H9 (cell line): ENCODE data around the gene CDKAL1. TPM values are rescaled to one million over a fixed set of nuclear protein-coding genes. Genes with fewer than 3 reads are reported as not detected.

ENCODE experiments used
- DNase-seq: peaks from one replicate; pipeline ENCODE4 v3.0.0-alpha.2; 2017
- H2AFZ ChIP-seq: one replicate; pipeline ENCODE4 v1.6.1; 2013; ENCODE audit warnings: mild to moderate bottlenecking, low read length, control low read depth, moderate library complexity
- H2AK5ac ChIP-seq: 2 replicates; pipeline ENCODE4 v1.6.1; 2013; ENCODE audit warnings: low read length, control low read depth, mixed read lengths; ENCODE audit not compliant: insufficient read length
- H2BK120ac ChIP-seq: one replicate; pipeline ENCODE4 v1.6.1; 2013; ENCODE audit warnings: low read depth, mild to moderate bottlenecking, low read length, control low read depth, inconsistent platforms; ENCODE audit not compliant: poor library complexity, severe bottlenecking
- H2BK12ac ChIP-seq: 2 replicates; pipeline ENCODE4 v1.6.1; 2013; ENCODE audit warnings: low read length, control low read depth, mixed read lengths, low read depth; ENCODE audit not compliant: insufficient read length
- H2BK15ac ChIP-seq: 2 replicates; pipeline ENCODE4 v1.6.1; 2013; ENCODE audit warnings: low read depth, low read length, control low read depth
- H2BK20ac ChIP-seq: one replicate; pipeline ENCODE4 v1.6.1; 2013; ENCODE audit warnings: low read depth, mild to moderate bottlenecking, low read length, control low read depth, inconsistent platforms; ENCODE audit not compliant: poor library complexity, severe bottlenecking
- H2BK5ac ChIP-seq: 2 replicates; pipeline ENCODE4 v1.6.1; 2013; ENCODE audit warnings: low read length, control low read depth, mixed read lengths; ENCODE audit not compliant: insufficient read length
- H3K14ac ChIP-seq: 2 replicates; pipeline ENCODE4 v1.6.1; 2013; ENCODE audit warnings: low read length, control low read depth; ENCODE audit not compliant: insufficient read depth
- H3K18ac ChIP-seq: 2 replicates; pipeline ENCODE4 v1.6.1; 2013; ENCODE audit warnings: low read depth, mild to moderate bottlenecking, mixed read lengths, low read length, control low read depth; ENCODE audit not compliant: insufficient read length
- H3K23ac ChIP-seq: 2 replicates; pipeline ENCODE4 v1.6.1; 2013; ENCODE audit warnings: low read length, control low read depth, mixed read lengths, low read depth; ENCODE audit not compliant: insufficient read length
- H3K23me2 ChIP-seq: 2 replicates; pipeline ENCODE4 v1.6.1; 2013; ENCODE audit warnings: low read depth, mild to moderate bottlenecking, mixed read lengths, low read length, control low read depth; ENCODE audit not compliant: insufficient read length, poor library complexity, severe bottlenecking
- H3K27ac ChIP-seq: 2 replicates; pipeline ENCODE4 v1.5.1; 2013; ENCODE audit warnings: low read length, control low read depth, mixed read lengths, low read depth; ENCODE audit not compliant: insufficient read length
- H3K27me3 ChIP-seq: 2 replicates; pipeline ENCODE4 v1.6.1; 2013; ENCODE audit warnings: low read length, control low read depth, inconsistent platforms; ENCODE audit not compliant: insufficient read depth
- H3K4ac ChIP-seq: 2 replicates; pipeline ENCODE4 v1.6.1; 2013; ENCODE audit warnings: low read depth, mild to moderate bottlenecking, control low read depth, inconsistent platforms, low read length, moderate library complexity
- H3K4me1 ChIP-seq: 2 replicates; pipeline ENCODE4 v1.6.1; 2013; ENCODE audit warnings: low read length, control low read depth, inconsistent platforms; ENCODE audit not compliant: insufficient read depth
- H3K4me2 ChIP-seq: 2 replicates; pipeline ENCODE4 v1.6.1; 2013; ENCODE audit warnings: low read length, control low read depth, mixed read lengths; ENCODE audit not compliant: insufficient read length, insufficient read depth
- H3K56ac ChIP-seq: 2 replicates; pipeline ENCODE4 v1.6.1; 2013; ENCODE audit warnings: low read depth, mild to moderate bottlenecking, mixed read lengths, low read length, control low read depth; ENCODE audit not compliant: insufficient read length
- H3K79me1 ChIP-seq: 2 replicates; pipeline ENCODE4 v1.6.1; 2013; ENCODE audit warnings: low read depth, mild to moderate bottlenecking, moderate library complexity, low read length, control low read depth, inconsistent platforms; ENCODE audit not compliant: insufficient read depth, poor library complexity, severe bottlenecking
- H3K79me2 ChIP-seq: 2 replicates; pipeline ENCODE4 v1.6.1; 2013; ENCODE audit warnings: low read length, control low read depth, inconsistent platforms; ENCODE audit not compliant: insufficient read depth
- H3K9ac ChIP-seq: 2 replicates; pipeline ENCODE4 v1.6.1; 2013; ENCODE audit warnings: low read length, control low read depth, mixed read lengths; ENCODE audit not compliant: insufficient read length; ENCODE audit errors: extremely low read depth
- H3K9me3 ChIP-seq: one replicate; pipeline ENCODE4 v1.6.1; 2013; ENCODE audit warnings: low read depth, low read length, inconsistent platforms; ENCODE audit not compliant: control insufficient read depth
- H3T11ph ChIP-seq: one replicate; pipeline ENCODE4 v1.6.1; 2013; ENCODE audit warnings: mild to moderate bottlenecking, low read length, control low read depth, inconsistent platforms
- H4K20me1 ChIP-seq: one replicate; pipeline ENCODE4 v1.6.1; 2013; ENCODE audit not compliant: control insufficient read depth, insufficient read length, insufficient read depth
- H4K5ac ChIP-seq: 2 replicates; pipeline ENCODE4 v1.6.1; 2013; ENCODE audit warnings: low read depth, mild to moderate bottlenecking, mixed read lengths, low read length, control low read depth; ENCODE audit not compliant: insufficient read length
- H4K8ac ChIP-seq: replicated peaks from 2 replicates; pipeline ENCODE4 v1.6.1; 2013; ENCODE audit warnings: low read length, control low read depth, mixed read lengths, low read depth; ENCODE audit not compliant: insufficient read length
- H4K91ac ChIP-seq: 2 replicates; pipeline ENCODE4 v1.6.1; 2013; ENCODE audit warnings: low read depth, mild to moderate bottlenecking, moderate library complexity, mixed read lengths, low read length, control low read depth; ENCODE audit not compliant: insufficient read length
- H3K27ac Mint-ChIP-seq, 3 experiments: 2 replicates in 2 of 3; 3 replicates in 1 of 3; pipeline ENCODE4 v1.8.0; 2020 to 2021; ENCODE audit warnings: mixed read lengths in 3 of 3, mild to moderate bottlenecking in 1 of 3, moderate library complexity in 1 of 3
- H3K27me3 Mint-ChIP-seq: 2 replicates; pipeline ENCODE4 v1.8.0; 2021; ENCODE audit warnings: low read depth, mild to moderate bottlenecking, moderate library complexity, mixed read lengths
- H3K36me3 Mint-ChIP-seq, 3 experiments: 2 replicates in 2 of 3; 3 replicates in 1 of 3; pipeline ENCODE4 v1.8.0; 2020 to 2021; ENCODE audit warnings: low read depth in 3 of 3, mixed read lengths in 3 of 3; ENCODE audit not compliant: insufficient read depth in 1 of 3
- H3K4me1 Mint-ChIP-seq, 2 experiments: 2 replicates each; pipeline ENCODE4 v1.8.0; 2020; ENCODE audit warnings: mixed read lengths in 2 of 2
- H3K4me3 Mint-ChIP-seq, 2 experiments: 2 replicates in 1 of 2; 3 replicates in 1 of 2; pipeline ENCODE4 v1.8.0; 2020 to 2021; ENCODE audit warnings: mild to moderate bottlenecking in 2 of 2, mixed read lengths in 2 of 2, moderate library complexity in 1 of 2
- H3K9me3 Mint-ChIP-seq, 2 experiments: 2 replicates in 1 of 2; 3 replicates in 1 of 2; pipeline ENCODE4 v1.8.0; 2020; ENCODE audit warnings: mild to moderate bottlenecking in 2 of 2, mixed read lengths in 2 of 2, moderate library complexity in 1 of 2
- CTCF ChIP-seq: fragments of 200-600 bp; sonication (generic); conservative IDR thresholded peaks from 3 replicates; pipeline ENCODE4 v1.8.0; 2021; ENCODE audit warnings: antibody characterized with exemption, mild to moderate bottlenecking
- WGBS: extraction: QIAGEN DNeasy Blood & Tissue Kit; methylation state at CpG from one replicate; pipeline ENCODE4 v1.1.7; 2013; ENCODE audit warnings: missing lambda C conversion rate, low lambda C conversion rate, mixed read lengths; ENCODE audit not compliant: insufficient read length; ENCODE audit errors: extremely low coverage; 5-methylcytosine and 5-hydroxymethylcytosine counted together
- total RNA-seq: library from RNA; stranded (reverse); gene quantifications from 2 replicates; pipeline ENCODE4 v1.2.1, GENCODE V29; 2021

CDKAL1 gene
- total RNA-seq, 1 experiment from 2014 or later = 23.0 TPM

- H4K20me1 ChIP-seq = no peaks in the 10 kb centered on the region
- H2BK12ac ChIP-seq = no peak overlapping the region
- no peak overlapping the region for H2BK120ac ChIP-seq
- no peak overlapping the region for H4K8ac ChIP-seq
- H2AK5ac ChIP-seq = no peak overlapping the region
- H3K4me1 ChIP-seq = no peaks in the 10 kb centered on the region; the same call in 1 of the 2 replicates
- no peak overlapping the region for H3K18ac ChIP-seq
- no peak overlapping the region for H2BK5ac ChIP-seq
- H3K79me1 ChIP-seq = no peaks in the 10 kb centered on the region
- no peak overlapping the region for H4K91ac ChIP-seq
- H3T11ph ChIP-seq = no peak overlapping the region
- no peak for DNase-seq
- H3K9me3 Mint-ChIP-seq = no peaks in the 10 kb centered on the region; a peak in 1 of 5 replicates
- H3K27ac Mint-ChIP-seq = peak overlapping the region in 1 of 3 experiments; percentile 10; a peak in 1 of 7 replicates
- H3K4me3 Mint-ChIP-seq = no peak overlapping the region
- H3K27me3 Mint-ChIP-seq = no peaks in the 10 kb centered on the region
- H2AFZ ChIP-seq = no peak overlapping the region
- H2BK15ac ChIP-seq = no peak overlapping the region
- H3K9ac ChIP-seq = no peak overlapping the region
- no CpG with 5 or more reads among the region's 4 CpGs for WGBS
- H3K23me2 ChIP-seq = no peaks in the 10 kb centered on the region
- no peak overlapping the region for H3K56ac ChIP-seq
- no peaks in the 10 kb centered on the region for H3K9me3 ChIP-seq
- no peak overlapping the region for H3K4me2 ChIP-seq
- H3K14ac ChIP-seq = no peak overlapping the region
- no peak overlapping the region for H4K5ac ChIP-seq
- H3K4ac ChIP-seq = no peak overlapping the region
- H3K4me1 Mint-ChIP-seq = peaks cover 5 to 10% of the 10 kb centered on the region in 2 experiments
- no peaks in the 10 kb centered on the region for H3K27me3 ChIP-seq
- no peak overlapping the region for H3K27ac ChIP-seq
- peaks cover 0 to 3% (median 0%) of the 10 kb centered on the region in 3 experiments; a peak in 2 of 7 replicates for H3K36me3 Mint-ChIP-seq
- H2BK20ac ChIP-seq = no peak overlapping the region
- H3K23ac ChIP-seq = no peak overlapping the region
- no peaks in the 10 kb centered on the region for H3K79me2 ChIP-seq
- no peak for TF ChIP-seq CTCF
These were observed 499.3 kb downstream of the CDKAL1 start for GRCh38 chr6:21033575-21034026.
